Cardiac muscle cell (in vitro differentiated cells and primary cell): Measurements from ENCODE around the gene LNPEP. TPM values are rescaled to one million over a fixed set of nuclear protein-coding genes. Genes with fewer than 3 reads are reported as not detected.

Experiments used
- DNase-seq, 2 donors: peaks; one replicate each; pipeline versions ENCODE4 v3.0.0 to v3.0.0-alpha.2; 2010 to 2017; ENCODE audit warnings: low read depth in 1 of 2, low spot score in 1 of 2
- H3K27ac ChIP-seq: fragments of 200-600 bp; sonication (generic); 2 replicates; pipeline ENCODE4 v1.5.1; 2016
- H3K27me3 ChIP-seq: fragments of 200-600 bp; sonication (generic); 2 replicates; pipeline ENCODE4 v1.6.0; 2016; ENCODE audit warnings: control low read depth
- H3K36me3 ChIP-seq: fragments of 200-600 bp; sonication (generic); 2 replicates; pipeline ENCODE4 v1.5.1; 2016; ENCODE audit warnings: control low read depth
- H3K4me1 ChIP-seq: fragments of 200-600 bp; sonication (generic); 2 replicates; pipeline ENCODE4 v1.8.1; 2017; ENCODE audit warnings: low read depth, mild to moderate bottlenecking, mixed run types
- H3K4me3 ChIP-seq: fragments of 200-600 bp; sonication (generic); 2 replicates; pipeline ENCODE4 v1.5.1; 2016; ENCODE audit warnings: mild to moderate bottlenecking
- H3K9me3 ChIP-seq: fragments of 200-600 bp; sonication (generic); 2 replicates; pipeline ENCODE4 v1.5.1; 2017; ENCODE audit warnings: low read depth, mild to moderate bottlenecking, control low read depth
- polyA plus RNA-seq: library from polyadenylated mRNA; unstranded; fragments of >200 nt; fragmentation: Nextera tagmentation; extraction: Ambion mirVana; gene quantifications from 2 replicates; pipeline ENCODE4 v1.2.1, GENCODE V29; 2016
- total RNA-seq: library from RNA; depleted of rRNA; stranded (reverse); fragments of >200 nt; gene quantifications from 2 replicates; pipeline ENCODE4 v1.2.3, GENCODE V29; 2016
- TF ChIP-seq, protein P1 (sequence below): IDR thresholded peaks from 2 replicates; pipeline ENCODE4 v1.5.1; 2012; ENCODE audit warnings: low read depth, mild to moderate bottlenecking, low read length

Gene LNPEP
- total and polyA plus RNA-seq, 2 experiments from 2014 or later: 11.2 to 41.0 TPM

DNA sequence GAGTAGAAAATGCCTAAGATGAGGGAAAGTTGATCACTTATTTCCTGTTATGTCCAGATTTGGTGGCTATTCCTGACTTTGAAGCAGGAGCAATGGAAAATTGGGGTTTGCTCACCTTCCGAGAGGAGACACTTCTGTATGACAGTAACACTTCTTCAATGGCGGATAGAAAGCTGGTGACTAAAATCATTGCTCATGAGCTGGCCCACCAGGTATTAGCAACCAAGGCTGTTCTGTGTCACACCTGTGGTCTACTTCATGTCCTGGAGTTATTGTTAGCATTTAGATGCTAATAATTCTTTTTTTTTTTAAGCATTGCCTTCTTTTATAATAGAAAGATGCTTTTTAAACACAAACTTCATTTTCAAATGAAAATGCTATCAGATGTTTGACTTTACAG, 57.9 kb downstream of the LNPEP start:
- peaks cover 11% of the 10 kb centered on the region for H3K36me3 ChIP-seq
- no peaks in the 10 kb centered on the region for H3K9me3 ChIP-seq
- H3K4me1 ChIP-seq: no peaks in the 10 kb centered on the region
- no peak for DNase-seq
- TF ChIP-seq, protein P1, sequence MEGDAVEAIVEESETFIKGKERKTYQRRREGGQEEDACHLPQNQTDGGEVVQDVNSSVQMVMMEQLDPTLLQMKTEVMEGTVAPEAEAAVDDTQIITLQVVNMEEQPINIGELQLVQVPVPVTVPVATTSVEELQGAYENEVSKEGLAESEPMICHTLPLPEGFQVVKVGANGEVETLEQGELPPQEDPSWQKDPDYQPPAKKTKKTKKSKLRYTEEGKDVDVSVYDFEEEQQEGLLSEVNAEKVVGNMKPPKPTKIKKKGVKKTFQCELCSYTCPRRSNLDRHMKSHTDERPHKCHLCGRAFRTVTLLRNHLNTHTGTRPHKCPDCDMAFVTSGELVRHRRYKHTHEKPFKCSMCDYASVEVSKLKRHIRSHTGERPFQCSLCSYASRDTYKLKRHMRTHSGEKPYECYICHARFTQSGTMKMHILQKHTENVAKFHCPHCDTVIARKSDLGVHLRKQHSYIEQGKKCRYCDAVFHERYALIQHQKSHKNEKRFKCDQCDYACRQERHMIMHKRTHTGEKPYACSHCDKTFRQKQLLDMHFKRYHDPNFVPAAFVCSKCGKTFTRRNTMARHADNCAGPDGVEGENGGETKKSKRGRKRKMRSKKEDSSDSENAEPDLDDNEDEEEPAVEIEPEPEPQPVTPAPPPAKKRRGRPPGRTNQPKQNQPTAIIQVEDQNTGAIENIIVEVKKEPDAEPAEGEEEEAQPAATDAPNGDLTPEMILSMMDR: no peak
- H3K4me3 ChIP-seq: no peak overlapping the region
- no peaks in the 10 kb centered on the region for H3K27me3 ChIP-seq
- no peak overlapping the region for H3K27ac ChIP-seq

GRCh38 chr5:96994493-96994892, 58.6 kb downstream of the LNPEP start:
- Histone ChIP-seq H3K27ac (no peak overlapping the region), H3K9me3 (no peaks in the 10 kb centered on the region), H3K27me3 (no peaks in the 10 kb centered on the region), H3K4me3 (no peak overlapping the region), H3K4me1 (no peaks in the 10 kb centered on the region), H3K36me3 (peaks cover 9% of the 10 kb centered on the region)
- TF ChIP-seq, protein P1: no peak
- DNase-seq: no peak

- H3K27me3 ChIP-seq: no peaks in the 10 kb centered on the region
- TF ChIP-seq, protein P1: no peak
- DNase-seq: no peak
- H3K36me3 ChIP-seq: peaks cover 8% of the 10 kb centered on the region
- H3K9me3 ChIP-seq: no peaks in the 10 kb centered on the region
- no peaks in the 10 kb centered on the region for H3K4me1 ChIP-seq
- H3K27ac ChIP-seq: no peak overlapping the region
- no peak overlapping the region for H3K4me3 ChIP-seq
These were observed 59.5 kb downstream of the LNPEP start for GRCh38 chr5:96995419-96995818.

DNA sequence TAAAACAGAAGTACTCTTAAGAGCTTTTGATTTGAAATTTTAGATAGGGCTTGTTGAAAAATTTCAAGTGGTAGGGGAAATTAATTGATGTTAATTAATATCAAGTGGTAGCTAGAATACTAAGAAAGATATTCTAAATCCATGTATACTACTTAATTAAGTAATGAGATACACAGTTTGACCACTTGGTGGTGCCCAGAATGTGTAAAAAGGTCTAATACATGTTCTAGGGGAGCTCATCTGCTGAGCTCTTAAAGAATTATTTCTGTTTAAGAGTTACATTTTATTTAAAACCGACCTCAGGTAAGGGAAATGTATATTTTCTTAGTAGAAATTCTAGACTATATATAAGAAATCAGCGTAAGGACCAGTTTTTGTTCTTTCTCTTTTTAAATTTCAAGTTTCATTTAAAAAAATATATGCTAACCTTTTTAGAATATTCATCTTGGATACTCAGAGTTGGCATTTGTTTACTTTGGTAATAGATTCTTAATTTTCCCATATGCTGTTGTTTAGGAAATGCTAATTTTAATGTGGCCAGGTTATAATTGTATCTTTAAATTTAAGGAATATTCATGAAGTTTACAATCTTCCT, 61.5 kb downstream of the LNPEP start:
- TF ChIP-seq, protein P1: peak; percentile 54
- Histone ChIP-seq H3K4me1 (no peaks in the 10 kb centered on the region), H3K27ac (no peak overlapping the region), H3K27me3 (no peaks in the 10 kb centered on the region), H3K4me3 (no peak overlapping the region), H3K9me3 (no peaks in the 10 kb centered on the region), H3K36me3 (no peaks in the 10 kb centered on the region)
- peak; percentile 66 to 75 for DNase-seq

DNA sequence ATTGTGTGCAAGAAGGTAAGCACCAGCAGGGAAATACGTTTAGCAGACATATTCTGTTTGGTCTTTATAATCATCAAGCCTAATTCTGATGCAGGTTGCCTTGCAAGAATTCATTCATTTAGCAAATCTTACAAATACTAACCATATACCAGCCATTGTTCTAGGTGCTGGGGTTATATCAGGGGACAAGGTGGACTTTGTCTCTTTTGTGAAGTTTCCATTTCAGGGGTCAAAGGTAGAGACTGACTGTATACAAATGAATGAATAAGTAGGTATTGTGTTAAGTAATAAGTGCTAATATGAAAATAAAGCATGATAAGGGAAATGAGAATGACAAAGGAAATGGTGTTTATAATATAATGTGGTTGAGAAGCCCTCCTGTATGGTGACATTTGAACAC, 64.0 kb downstream of the LNPEP start:
- Histone ChIP-seq H3K9me3 (no peaks in the 10 kb centered on the region), H3K4me1 (no peaks in the 10 kb centered on the region), H3K4me3 (no peak overlapping the region), H3K36me3 (peaks cover 11% of the 10 kb centered on the region), H3K27me3 (no peaks in the 10 kb centered on the region), H3K27ac (no peak overlapping the region)
- TF ChIP-seq, protein P1: no peak
- no peak for DNase-seq
